ENCODE measurements around the gene INS.

GRCh38 chr11:2135648-2136201 lies 25.3 kb downstream of the INS start:
- TF ChIP-seq POLR2A (IDR thresholded peaks at IDR 0.05; ENCODE audit: low read depth, low read length) (no peak), POLR2AphosphoS5 (IDR thresholded peaks at IDR 0.05; ENCODE audit: low read depth, low read length) (no peak), SPI1 (IDR thresholded peaks at IDR 0.05; ENCODE audit: low read depth, low read length) (no peak)

All from GM12891 (cell line).